HG02798 (cell line): ENCODE data around the gene CATSPERD.
A peak's percentile ranks its signal among the peaks of the same experiment; 100 is the strongest.

Experiments used
- ATAC-seq: cut with Tn5 transposase; IDR thresholded peaks from one replicate; pipeline ENCODE4 v1.9.1; 2021; ENCODE audit warnings: mild to moderate bottlenecking; ENCODE audit not compliant: unreplicated experiment, poor library complexity

CATSPERD gene

GRCh38 chr19:5719961-5720790 is at the start of gene CATSPERD, which contains the start of gene LONP1:
Gene CATSPERD, plus strand, starts transcription at chr19:5720637. Its CDS starts 101 bp downstream, at chr19:5720738.
Gene LONP1, minus strand, starts transcription at chr19:5720146. Its CDS starts 14 bp downstream, at chr19:5720132.
- ATAC-seq = peak; percentile 91

- no peak for ATAC-seq
Measured at GRCh38 chr19:5671600-5671999, 48.8 kb upstream of the CATSPERD start.

- no peak for ATAC-seq
Measured at GRCh38 chr19:5672708-5673459, 47.6 kb upstream of the CATSPERD start.

GRCh38 chr19:5673752-5674151 is 46.7 kb upstream of the CATSPERD start:
- ATAC-seq = no peak

GRCh38 chr19:5674714-5675113 is 45.7 kb upstream of the CATSPERD start:
- ATAC-seq = no peak

GRCh38 chr19:5676105-5676771 is 44.2 kb upstream of the CATSPERD start:
- no peak for ATAC-seq

GRCh38 chr19:5676772-5677105 is 43.7 kb upstream of the CATSPERD start:
- no peak for ATAC-seq

- ATAC-seq = no peak
Measured at GRCh38 chr19:5677136-5677535, 43.3 kb upstream of the CATSPERD start.

GRCh38 chr19:5677580-5677979 is 42.9 kb upstream of the CATSPERD start:
- ATAC-seq = no peak

GRCh38 chr19:5678071-5678718 is 42.2 kb upstream of the CATSPERD start:
- no peak for ATAC-seq

GRCh38 chr19:5679289-5680083 is 41.0 kb upstream of the CATSPERD start:
- ATAC-seq = no peak

- no peak for ATAC-seq
Measured at GRCh38 chr19:5680084-5680436, 40.4 kb upstream of the CATSPERD start.

- peak; percentile 90 for ATAC-seq
Measured at GRCh38 chr19:5680437-5681368, 39.7 kb upstream of the CATSPERD start, which contains the start of the genes HSD11B1L and MICOS13. Gene HSD11B1L, plus strand, starts transcription at chr19:5681027. Its CDS starts 3,806 bp downstream, at chr19:5684833. Gene MICOS13, minus strand, starts transcription at chr19:5680516. Its CDS starts 30 bp downstream, at chr19:5680486.

GRCh38 chr19:5681391-5682106 is 38.9 kb upstream of the CATSPERD start:
- ATAC-seq = no peak

- ATAC-seq = no peak
Measured at GRCh38 chr19:5682107-5682482, 38.3 kb upstream of the CATSPERD start.

GRCh38 chr19:5683177-5683886 is 37.1 kb upstream of the CATSPERD start:
- ATAC-seq = no peak

- no peak for ATAC-seq
Measured at GRCh38 chr19:5684694-5685430, 35.6 kb upstream of the CATSPERD start.
